Vagina (tissue), 2 donors: ENCODE measurements around the gene LY6G6D. TPM values are rescaled to one million over a fixed set of nuclear protein-coding genes. Genes with fewer than 3 reads are reported as not detected.

Experiments used
- DNase-seq, 2 donors: peaks; one replicate each; pipeline ENCODE4 v3.0.0-alpha.2; 2017; ENCODE audit errors: extremely low spot score in 2 of 2
- H3K27ac ChIP-seq: fragments of 200-600 bp; sonication (generic); one replicate; pipeline ENCODE4 v1.5.1; 2019
- H3K27me3 ChIP-seq: fragments of 200-600 bp; sonication (generic); one replicate; pipeline ENCODE4 v1.5.1; 2019
- H3K36me3 ChIP-seq, 2 donors: fragments of 200-600 bp; sonication (generic); one replicate each; pipeline ENCODE4 v1.5.1; 2017 to 2019
- H3K4me1 ChIP-seq: fragments of 200-600 bp; sonication (generic); one replicate; pipeline ENCODE4 v1.5.1; 2019
- H3K4me3 ChIP-seq, 2 donors: fragments of 200-600 bp; sonication (generic); 1 replicate in 1 of 2; 2 replicates in 1 of 2; pipeline ENCODE4 v1.5.1; 2016 to 2019
- H3K9me3 ChIP-seq: fragments of 200-600 bp; sonication (generic); one replicate; pipeline ENCODE4 v1.5.1; 2019
- POLR2A ChIP-seq, 2 donors: fragments of 450-650 bp; IDR thresholded peaks; one replicate each; pipeline ENCODE4 v1.6.1; 2017; ENCODE audit warnings: antibody characterized with exemption in 2 of 2, mild to moderate bottlenecking in 2 of 2, moderate library complexity in 2 of 2
- POLR2AphosphoS5 ChIP-seq, 2 donors: sonication (generic); formaldehyde crosslinking; IDR thresholded peaks; one replicate each; pipeline ENCODE4 v1.9.0; 2017; ENCODE audit warnings: antibody characterized with exemption in 2 of 2, mild to moderate bottlenecking in 2 of 2, low read depth in 1 of 2; ENCODE audit not compliant: insufficient read depth in 1 of 2
- intact Hi-C: fragments of 100-400 bp; cut with DNase I; formaldehyde crosslinking; loops from one replicate; pipeline ENCODE4 v1.15.1; 2023
- total RNA-seq: library from RNA; depleted of rRNA; stranded (reverse); fragments of >200 nt; gene quantifications from one replicate; pipeline ENCODE4 v1.2.3, GENCODE V29; 2016
- TF ChIP-seq, protein P1 (sequence below), 3 experiments: fragments of 450-650 bp in 2 of 3; fragments of 200-600 bp in 1 of 3; sonication (generic) in 1 of 3; IDR thresholded peaks; one replicate each; pipeline ENCODE4 v1.5.1; 2017 to 2019; ENCODE audit warnings: antibody characterized with exemption in 3 of 3, mild to moderate bottlenecking in 2 of 3, moderate library complexity in 2 of 3

Gene LY6G6D
- total RNA-seq, 1 donor from 2014 or later = not detected

DNA sequence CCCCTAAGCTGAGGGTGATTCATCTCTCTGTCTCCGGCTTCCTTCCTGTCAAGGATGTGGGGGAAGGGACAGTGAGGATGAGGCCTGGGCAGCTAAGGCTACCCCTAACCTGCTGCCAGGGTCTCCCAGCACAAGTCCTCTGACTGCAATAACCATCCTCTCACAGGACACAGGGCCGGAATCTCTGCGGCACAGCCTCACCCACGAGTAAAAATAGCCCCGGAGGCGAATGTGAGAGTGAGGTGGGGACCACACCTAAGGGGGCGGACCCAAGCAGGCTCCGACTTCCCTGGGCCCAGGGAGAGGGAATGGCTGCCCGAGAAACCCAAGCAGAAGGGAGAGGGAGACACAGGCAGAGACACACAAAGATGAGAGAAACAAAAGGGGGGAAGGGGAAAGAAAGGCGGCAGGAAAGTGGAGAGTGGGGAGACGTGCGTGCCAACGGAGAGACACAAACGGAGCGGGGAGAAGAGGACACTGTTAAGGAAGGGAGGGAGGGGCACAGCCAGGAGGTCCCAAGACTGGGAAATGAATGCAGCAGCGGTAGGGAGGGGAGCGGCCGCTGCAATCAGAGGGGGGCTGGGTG is 19.8 kb downstream of the LY6G6D start:
- DNase-seq = no peak
- peaks cover 59% of the 10 kb centered on the region for H3K4me1 ChIP-seq
- peaks cover 3 to 33% of the 10 kb centered on the region in 2 donors for H3K36me3 ChIP-seq
- H3K4me3 ChIP-seq = peak overlapping the region; percentile 67 to 82
- intact Hi-C loops = loop anchor here (5.0 to 10.0 kb wide), 3 partner anchors 50 to 77 kb away; partner anchors contain the start of genes LY6G5C and VARS1
- H3K27me3 ChIP-seq = no peaks in the 10 kb centered on the region
- TF ChIP-seq POLR2A (IDR thresholded peaks at IDR 0.05) = peak in 1 of 2 donors; percentile 57
- TF ChIP-seq, protein P1, sequence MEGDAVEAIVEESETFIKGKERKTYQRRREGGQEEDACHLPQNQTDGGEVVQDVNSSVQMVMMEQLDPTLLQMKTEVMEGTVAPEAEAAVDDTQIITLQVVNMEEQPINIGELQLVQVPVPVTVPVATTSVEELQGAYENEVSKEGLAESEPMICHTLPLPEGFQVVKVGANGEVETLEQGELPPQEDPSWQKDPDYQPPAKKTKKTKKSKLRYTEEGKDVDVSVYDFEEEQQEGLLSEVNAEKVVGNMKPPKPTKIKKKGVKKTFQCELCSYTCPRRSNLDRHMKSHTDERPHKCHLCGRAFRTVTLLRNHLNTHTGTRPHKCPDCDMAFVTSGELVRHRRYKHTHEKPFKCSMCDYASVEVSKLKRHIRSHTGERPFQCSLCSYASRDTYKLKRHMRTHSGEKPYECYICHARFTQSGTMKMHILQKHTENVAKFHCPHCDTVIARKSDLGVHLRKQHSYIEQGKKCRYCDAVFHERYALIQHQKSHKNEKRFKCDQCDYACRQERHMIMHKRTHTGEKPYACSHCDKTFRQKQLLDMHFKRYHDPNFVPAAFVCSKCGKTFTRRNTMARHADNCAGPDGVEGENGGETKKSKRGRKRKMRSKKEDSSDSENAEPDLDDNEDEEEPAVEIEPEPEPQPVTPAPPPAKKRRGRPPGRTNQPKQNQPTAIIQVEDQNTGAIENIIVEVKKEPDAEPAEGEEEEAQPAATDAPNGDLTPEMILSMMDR (IDR thresholded peaks at IDR 0.05) = no peak
- peak; percentile 63 to 90 for TF ChIP-seq POLR2AphosphoS5 (IDR thresholded peaks at IDR 0.05; ENCODE audit: insufficient read depth in 1 of 2, low read depth in 1 of 2)
- no peaks in the 10 kb centered on the region for H3K9me3 ChIP-seq
- peak overlapping the region; percentile 96 for H3K27ac ChIP-seq

DNA sequence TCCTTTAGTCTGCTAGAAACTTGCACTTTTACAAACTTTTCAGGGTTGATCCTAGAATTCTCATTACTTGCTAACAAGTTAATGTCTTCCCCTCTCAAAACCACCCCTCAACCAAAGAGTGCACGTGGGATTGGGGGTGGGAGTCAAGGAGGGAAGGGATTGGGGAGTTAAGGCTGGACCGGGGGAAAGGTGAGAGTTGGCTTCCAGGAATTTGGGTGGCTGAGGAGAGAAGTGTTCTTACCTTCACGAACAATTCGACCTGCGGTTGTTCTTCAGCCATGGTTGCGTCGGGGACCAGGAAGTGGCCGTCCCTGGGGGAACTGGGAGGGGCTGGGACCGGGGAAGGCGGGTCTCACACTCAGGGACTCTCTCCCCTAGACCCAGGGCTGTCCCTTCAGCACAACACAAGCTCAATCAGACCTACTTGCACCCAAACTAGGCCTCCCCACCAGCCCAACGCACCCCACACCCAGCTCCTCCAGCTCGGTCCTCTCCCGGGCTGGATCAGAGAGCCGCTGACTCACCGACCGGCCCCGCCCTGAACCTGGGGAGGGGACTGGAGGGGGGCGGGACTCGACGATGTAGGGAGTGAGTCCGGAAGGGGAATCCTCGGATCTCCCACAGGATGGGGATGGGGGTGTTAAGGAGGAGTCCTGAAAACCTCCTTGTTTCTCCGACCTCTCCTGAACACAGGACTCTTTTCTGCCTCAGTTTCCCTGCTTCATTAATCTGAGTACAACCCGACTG is 21.0 kb downstream of the LY6G6D start, which contains the start of gene CLIC1:
CLIC1 (minus strand) TSS at position 510 of the 747 bp plus-strand sequence; CDS start at position 280, 230 bp downstream.
- peak; percentile 85 to 100 for TF ChIP-seq POLR2AphosphoS5 (IDR thresholded peaks at IDR 0.05; ENCODE audit: insufficient read depth in 1 of 2, low read depth in 1 of 2)
- TF ChIP-seq POLR2A (IDR thresholded peaks at IDR 0.05) = peak in 1 of 2 donors; percentile 97
- TF ChIP-seq, protein P1 (IDR thresholded peaks at IDR 0.05) = no peak
- Histone ChIP-seq H3K4me1 (peaks cover 60% of the 10 kb centered on the region), H3K36me3 (peaks cover 3 to 31% of the 10 kb centered on the region in 2 donors), H3K9me3 (no peaks in the 10 kb centered on the region), H3K27me3 (no peaks in the 10 kb centered on the region), H3K4me3 (peak within 1 kb of the TSS; percentile 67 to 82), H3K27ac (peak within 1 kb of the TSS; percentile 96)
- intact Hi-C loops = loop anchor here (5.0 to 10.0 kb wide), 3 partner anchors 51 to 76 kb away; partner anchors contain the start of genes LY6G5C and VARS1
- peak in 1 of 2 donors; percentile 96 for DNase-seq

DNA sequence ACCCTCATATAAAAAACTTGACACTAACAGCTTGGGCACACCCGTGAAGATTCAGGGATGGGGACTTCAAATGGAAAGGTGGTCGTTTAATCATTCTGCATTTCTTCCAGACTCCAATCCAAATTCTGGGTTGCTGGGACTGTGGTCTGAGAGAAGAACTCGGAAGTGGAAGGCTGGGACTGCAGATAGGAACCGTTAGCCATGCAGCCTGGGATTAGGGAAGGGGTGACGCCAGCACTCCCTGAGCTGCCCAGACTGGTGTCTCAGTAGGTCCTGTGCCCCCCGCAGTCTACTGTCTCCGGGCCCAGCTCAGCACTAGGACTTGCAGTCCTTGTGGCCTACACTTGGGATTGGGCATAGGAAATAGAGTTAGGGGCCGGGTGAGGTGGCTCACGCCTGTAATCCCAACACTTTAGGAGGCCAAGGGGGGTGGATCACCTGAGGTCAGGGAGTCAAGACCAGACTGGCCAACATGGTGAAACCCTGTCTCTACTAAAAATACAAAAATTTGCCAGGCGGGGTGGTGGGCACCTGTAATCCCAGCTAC is 21.7 kb downstream of the LY6G6D start:
- Histone ChIP-seq H3K9me3 (no peaks in the 10 kb centered on the region), H3K36me3 (peaks cover 3 to 25% of the 10 kb centered on the region in 2 donors), H3K27me3 (no peaks in the 10 kb centered on the region), H3K4me1 (peaks cover 60% of the 10 kb centered on the region), H3K27ac (peak overlapping the region; percentile 96), H3K4me3 (peak overlapping the region; percentile 67 to 82)
- DNase-seq = no peak
- intact Hi-C loops = loop anchor here (5.0 to 10.0 kb wide), 3 partner anchors 52 to 75 kb away; partner anchors contain the start of genes LY6G5C and VARS1
- TF ChIP-seq POLR2AphosphoS5 (IDR thresholded peaks at IDR 0.05; ENCODE audit: insufficient read depth in 1 of 2, low read depth in 1 of 2) = no peak
- TF ChIP-seq, protein P1 (IDR thresholded peaks at IDR 0.05) = no peak
- TF ChIP-seq POLR2A (IDR thresholded peaks at IDR 0.05) = no peak

DNA sequence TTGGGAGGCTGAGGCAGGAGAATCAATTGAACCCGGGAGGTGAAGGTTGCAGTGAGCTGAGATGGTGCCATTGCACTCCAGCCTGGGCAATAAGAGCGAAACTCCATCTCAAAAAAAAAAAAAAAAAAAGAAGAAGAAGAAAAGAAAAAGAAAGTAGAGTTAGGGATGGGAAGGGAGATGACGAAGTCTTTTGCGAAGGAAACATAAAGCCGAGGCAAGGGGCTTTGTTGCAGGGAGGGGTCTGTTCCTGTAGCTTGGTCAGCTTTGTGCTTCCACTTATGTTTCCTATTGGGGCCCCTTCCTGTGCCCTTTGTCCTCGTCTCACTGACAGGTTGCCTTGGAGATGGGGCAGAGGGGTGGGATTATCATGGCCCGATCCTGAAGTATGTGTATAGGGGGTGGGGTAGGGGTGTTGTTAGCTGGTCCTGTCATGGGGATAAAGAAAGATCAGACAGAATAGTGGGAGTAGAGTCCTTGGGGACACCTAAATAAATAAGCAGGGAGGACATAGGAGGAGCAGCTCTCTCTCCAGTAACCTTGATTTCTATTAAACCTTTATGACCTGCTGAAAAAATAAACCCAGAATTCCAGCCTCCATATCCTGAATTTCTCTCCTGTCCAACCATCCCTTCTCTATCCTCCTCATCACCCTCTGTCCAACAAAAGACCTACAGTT is 22.3 kb downstream of the LY6G6D start:
- Histone ChIP-seq H3K27ac (peak overlapping the region; percentile 96), H3K9me3 (no peaks in the 10 kb centered on the region), H3K4me1 (peaks cover 60% of the 10 kb centered on the region), H3K4me3 (peak overlapping the region in 1 of 2 donors; percentile 67), H3K36me3 (peaks cover 3 to 18% of the 10 kb centered on the region in 2 donors), H3K27me3 (no peaks in the 10 kb centered on the region)
- TF ChIP-seq POLR2A (IDR thresholded peaks at IDR 0.05) = no peak
- no peak for TF ChIP-seq POLR2AphosphoS5 (IDR thresholded peaks at IDR 0.05; ENCODE audit: insufficient read depth in 1 of 2, low read depth in 1 of 2)
- TF ChIP-seq, protein P1 (IDR thresholded peaks at IDR 0.05) = no peak
- intact Hi-C loops = loop anchor here (5.0 to 10.0 kb wide), 3 partner anchors 53 to 75 kb away; partner anchors contain the start of genes LY6G5C and VARS1
- no peak for DNase-seq
